HG03460 (cell line): ENCODE results near the gene TMEM108.

Experiments used
- ATAC-seq: cut with Tn5 transposase; IDR thresholded peaks from one replicate; pipeline ENCODE4 v1.9.1; 2021; ENCODE audit not compliant: unreplicated experiment

TMEM108 gene

DNA sequence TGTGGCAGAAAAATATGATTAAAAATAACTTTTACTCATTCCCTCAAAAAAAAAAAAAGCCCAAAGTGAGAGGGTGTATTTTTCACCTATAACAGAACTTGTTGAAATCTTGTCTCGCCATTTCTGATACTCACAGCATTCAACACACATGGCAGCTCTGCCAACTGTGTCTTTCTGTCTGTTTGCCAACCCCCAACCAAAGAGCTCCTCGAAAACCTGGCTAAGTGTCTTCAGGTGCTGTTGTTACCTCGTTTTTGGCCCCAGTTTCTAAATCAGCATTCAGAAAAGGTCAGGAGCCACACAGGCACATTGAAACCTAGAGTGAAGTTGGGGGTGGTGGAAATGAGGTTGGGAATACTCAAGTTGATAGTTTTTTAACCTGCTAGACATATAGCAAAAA, 123.5 kb downstream of the TMEM108 start:
- no peak for ATAC-seq

- no peak for ATAC-seq
Observed at GRCh38 chr3:133162265-133162664, 124.1 kb downstream of the TMEM108 start.

- no peak for ATAC-seq
Observed at GRCh38 chr3:133162670-133163305, 124.6 kb downstream of the TMEM108 start.

DNA sequence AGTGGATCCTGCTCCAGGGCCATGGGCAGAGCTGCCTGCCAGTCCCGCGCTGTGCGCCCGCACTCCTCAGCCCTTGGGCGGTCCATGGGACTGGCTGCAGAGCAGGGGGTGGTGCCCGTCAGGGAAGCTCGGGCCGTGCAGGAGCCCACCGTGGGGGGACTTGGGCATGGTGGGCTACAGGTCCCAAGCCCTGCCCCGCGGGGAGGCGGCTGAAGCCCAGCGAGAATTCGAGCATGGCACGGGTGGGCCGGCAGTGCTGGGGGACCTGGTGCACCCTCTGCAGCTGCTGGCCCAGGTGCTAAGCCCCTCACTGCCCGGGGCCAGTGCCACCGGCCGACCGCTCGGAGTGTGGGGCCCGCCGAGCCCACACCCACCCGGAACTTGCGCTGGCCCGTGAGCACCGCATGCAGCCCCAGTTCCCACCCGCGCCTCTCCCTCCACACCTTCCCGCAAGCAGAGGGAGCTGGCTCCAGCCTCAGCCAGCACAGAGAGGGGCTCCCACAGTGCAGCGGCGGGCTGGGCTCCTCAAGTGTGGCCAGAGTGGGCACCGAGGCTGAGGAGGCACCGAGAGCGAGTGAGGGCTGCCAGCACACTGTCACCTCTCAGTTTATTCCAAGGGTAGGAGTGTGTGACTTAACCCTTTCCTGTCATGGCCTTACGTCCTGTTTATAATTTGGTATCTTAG, 129.3 kb downstream of the TMEM108 start:
- no peak for ATAC-seq

DNA sequence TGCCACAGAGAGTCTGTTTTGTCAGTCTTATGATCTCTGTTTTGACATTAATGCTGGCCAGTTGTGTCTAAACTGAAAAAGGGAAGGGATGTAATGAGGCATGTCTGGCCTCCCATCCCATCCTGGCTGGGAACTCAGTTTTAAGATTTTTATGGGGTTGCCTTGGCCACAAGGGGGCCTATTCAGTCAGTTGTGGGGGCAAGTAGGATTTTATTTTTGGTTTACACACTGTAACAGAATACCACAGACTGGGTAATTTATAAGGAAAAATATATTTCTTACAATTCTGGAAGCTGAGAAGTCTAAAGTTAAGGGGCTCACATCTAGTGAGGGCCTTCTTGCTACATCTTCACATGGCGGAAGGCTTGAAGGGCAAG, 129.8 kb downstream of the TMEM108 start:
- no peak for ATAC-seq

GRCh38 chr3:133169331-133170068, 131.3 kb downstream of the TMEM108 start:
- ATAC-seq = no peak

- ATAC-seq = no peak
Observed at GRCh38 chr3:133171831-133172230, 133.6 kb downstream of the TMEM108 start.

- no peak for ATAC-seq
Observed at GRCh38 chr3:133181392-133182150, 143.4 kb downstream of the TMEM108 start.

DNA sequence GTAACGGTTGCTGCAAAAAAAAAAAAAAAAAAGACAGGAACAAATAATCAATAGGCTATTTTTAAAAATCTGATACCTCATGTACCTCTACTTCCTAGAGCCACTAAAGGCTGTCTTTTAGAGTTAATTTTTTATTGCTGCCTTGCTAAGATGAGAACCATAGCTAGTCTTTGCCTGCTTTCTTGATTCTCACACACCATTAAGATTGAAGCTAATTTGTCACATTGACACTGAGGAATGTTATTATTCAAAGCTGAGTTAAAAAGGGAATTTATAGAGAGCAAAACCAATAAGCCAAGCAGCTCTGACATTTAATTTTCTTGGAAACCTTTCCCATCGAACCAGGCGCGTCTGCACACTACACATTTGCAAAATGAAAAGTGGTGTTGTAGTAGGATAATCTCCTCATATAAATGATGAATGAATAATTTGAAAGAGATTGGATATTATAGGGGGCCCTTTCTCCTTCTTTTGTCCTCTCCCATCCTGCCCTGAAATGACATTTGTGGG, 149.7 kb downstream of the TMEM108 start:
- no peak for ATAC-seq

DNA sequence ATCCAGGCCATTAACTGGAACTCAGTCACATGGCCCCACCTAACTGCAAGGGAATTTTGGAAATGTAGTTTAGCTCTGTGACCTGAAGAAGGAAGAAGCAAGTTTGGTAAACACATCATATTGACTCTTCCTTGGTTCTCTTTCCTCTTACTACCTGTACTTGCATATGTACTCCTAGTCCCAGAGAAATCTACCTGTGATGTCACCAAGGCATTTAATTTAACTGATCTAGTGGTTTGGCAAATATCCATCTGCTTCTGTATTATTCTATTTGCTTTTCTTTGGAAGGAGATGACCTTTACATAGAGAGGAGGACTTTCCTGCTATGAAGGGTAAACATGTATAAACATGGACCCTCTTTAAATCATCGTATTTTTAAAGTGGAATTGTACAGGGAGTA, 150.8 kb downstream of the TMEM108 start:
- no peak for ATAC-seq

DNA sequence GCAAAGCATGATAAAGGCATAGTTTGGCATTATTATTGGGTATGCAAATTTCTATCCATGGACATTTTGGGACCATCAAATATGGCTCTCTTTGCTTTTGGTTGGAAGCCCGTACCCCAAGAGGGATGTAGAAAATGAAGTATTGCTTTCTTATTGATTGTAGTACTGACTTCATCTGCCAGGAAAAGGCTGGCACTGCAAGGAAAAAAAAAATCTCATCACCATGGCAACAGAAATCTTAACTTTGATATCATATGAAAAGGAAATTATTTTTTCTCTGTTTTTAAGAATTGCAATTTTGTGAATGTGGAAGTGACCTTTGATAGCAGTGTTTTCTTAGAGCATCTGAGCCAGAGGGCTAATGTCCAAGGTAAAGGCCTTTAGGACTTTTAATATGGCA, 151.7 kb downstream of the TMEM108 start:
- no peak for ATAC-seq

GRCh38 chr3:133191818-133192217, 153.6 kb downstream of the TMEM108 start:
- no peak for ATAC-seq

DNA sequence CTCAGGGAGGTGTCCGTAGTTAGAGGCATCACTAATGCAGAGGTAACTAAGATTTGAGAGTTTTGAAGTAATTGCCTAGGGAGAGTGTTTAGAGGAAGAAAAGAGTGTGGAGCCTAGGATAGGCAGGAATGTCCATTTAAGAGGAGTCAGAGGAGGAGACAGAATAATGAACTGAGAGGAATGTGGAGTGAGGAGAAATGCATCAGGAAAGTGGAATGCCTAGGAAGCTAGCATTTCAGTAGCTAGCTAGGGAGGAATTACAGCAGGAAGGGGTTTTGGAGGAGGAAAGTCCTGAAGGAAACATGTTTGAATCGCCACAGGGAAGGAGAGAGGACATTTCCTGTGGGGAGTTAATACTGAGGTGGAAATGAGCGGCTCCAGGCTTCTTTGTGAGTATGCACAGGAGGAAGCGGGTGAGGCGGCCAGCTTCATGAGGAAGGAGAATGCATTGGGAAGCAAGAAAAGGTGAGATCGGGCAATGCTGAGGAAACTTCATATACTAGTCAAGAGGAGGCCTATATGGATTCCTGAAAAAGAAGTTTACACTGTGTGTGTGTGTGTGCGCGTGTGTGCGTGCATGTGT, 154.3 kb downstream of the TMEM108 start:
- ATAC-seq = no peak

- no peak for ATAC-seq
Observed at GRCh38 chr3:133192967-133193366, 154.8 kb downstream of the TMEM108 start.

DNA sequence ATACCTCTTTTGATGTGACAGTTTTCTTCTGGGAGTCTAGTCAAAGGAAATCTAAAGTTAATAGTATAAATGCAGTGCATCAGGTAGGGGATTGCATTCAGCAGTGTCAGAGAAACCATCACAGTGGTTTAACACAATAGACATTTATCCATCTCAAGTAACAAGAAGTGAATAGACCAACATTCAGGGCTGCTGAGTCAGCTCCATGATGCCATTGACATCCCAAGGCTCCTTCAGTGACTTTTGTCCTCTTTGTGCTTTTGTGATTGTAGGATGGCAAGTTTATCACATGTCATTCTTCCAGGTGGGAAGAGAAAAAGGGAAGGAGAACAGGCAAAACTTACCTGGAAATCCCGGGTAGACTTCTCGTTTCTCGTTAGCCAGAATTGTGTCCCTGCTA, 158.3 kb downstream of the TMEM108 start:
- no peak for ATAC-seq

GRCh38 chr3:133197619-133198018, 159.4 kb downstream of the TMEM108 start:
- no peak for ATAC-seq

- ATAC-seq = no peak
Observed at GRCh38 chr3:133206921-133207320, 168.7 kb downstream of the TMEM108 start.

DNA sequence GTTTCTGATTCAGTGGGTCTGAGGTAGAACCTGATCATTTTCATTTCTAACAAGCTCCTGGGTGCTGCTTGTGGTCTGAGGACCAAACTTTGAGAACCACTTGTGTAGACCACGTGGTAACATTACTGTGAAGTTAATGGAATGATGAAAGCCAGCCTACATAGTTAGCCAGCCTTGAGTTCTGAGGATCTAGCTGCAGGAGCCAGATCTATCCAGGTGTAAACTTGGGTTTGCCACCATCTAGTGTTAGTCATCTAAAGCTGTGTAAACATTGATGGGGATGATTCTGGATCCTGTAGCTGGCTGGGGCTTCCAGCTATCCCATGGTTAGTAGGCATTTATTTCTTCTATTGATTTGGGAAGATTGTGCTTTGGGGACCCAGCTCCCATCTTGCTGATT, 170.0 kb downstream of the TMEM108 start:
- ATAC-seq = no peak

GRCh38 chr3:133209871-133210550, 171.8 kb downstream of the TMEM108 start:
- no peak for ATAC-seq

DNA sequence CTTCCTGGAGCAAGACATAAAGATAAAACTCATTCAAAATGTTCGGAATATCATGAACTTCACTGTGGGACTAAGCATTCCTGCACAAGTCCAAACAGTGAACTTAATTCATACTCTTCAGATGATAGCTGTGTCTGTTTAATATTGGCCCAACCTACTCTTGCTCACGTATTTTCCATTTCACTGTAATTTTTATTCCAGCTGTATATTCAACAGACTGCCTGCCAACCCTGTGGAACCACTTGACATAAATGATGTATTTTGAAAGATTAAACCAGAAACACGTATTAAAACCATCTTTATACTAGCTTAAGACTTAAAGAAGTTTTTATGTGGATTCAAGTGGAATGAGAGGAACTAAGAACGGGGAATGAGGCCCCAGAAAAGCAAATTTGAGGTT, 172.5 kb downstream of the TMEM108 start:
- ATAC-seq = no peak
